HL-60/S4 (cell line): ENCODE measurements around the gene SH2D3A.
"Not testable (repeated sequence)": the region's sequence is repeated elsewhere in the genome, so short reads cannot be mapped to it uniquely, and the experiment has no call there.

ENCODE experiments used
- in situ Hi-C: fragments of 300-500 bp; cut with MboI; formaldehyde crosslinking; loops from 2 replicates; pipeline ENCODE4 v1.14.3; 2022; ENCODE audit warnings: low sequenced_read_pairs

Gene SH2D3A

DNA sequence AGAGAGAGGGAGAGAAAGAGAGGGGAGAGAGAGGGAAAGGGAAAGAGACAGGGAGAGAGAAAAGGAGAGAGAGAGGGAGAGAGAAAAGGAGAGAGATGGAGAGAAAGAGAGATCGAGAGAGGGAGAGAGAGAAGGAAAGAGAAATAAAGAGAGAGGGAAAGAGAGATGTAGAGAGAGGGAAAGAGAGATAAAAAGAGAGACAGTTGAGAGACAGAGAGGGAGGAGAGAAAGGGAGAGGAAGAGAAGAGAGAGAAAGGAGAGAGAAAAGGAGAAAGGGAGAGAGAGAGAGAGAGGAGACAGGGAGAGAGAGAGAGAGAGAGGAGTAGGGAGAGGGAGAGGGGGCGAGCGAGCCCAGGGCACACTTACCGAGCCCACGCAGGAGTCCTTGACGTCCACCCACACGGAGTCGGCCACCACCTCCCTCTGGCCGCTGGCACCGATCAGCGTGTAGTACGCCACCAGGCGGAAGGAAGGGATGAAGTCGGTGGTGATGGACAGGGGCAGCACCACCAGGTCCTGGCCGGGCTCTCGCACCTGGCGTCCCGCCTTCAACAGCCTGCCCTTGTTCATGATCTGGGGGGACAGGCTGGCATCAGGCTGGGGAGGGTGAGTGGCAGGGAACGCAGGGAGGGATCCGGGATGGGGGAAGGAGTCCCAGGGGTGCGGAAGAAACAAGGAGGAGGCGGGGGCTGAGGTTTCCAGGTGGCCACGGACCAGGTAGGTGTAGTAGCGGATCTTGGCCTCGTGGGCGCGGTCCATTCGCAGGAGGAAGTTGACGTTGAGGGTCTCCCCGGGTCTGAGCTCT is 56.8 kb downstream of the SH2D3A start:
- in situ Hi-C loops, result no loop called here

DNA sequence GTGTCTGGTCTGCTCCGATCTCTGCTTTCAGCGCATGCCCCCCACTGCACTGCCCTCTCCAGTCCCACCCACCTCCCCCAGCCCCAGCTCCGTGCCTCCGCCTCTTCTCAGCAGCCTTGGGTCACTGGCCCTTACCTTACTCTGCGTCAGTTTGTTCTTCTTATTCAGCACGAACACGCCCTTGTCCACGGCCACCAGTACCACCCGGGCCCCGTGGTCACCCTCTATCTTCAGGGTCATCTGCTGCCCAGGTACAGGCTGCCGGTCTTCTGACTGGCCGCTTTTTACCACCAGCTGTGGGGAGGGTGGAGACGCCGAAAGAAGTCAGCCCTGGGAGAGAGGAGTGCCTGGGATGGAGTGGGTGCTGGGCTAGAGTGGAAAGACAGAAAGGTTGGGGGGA is 57.7 kb downstream of the SH2D3A start:
- in situ Hi-C loops, result no loop called here

DNA sequence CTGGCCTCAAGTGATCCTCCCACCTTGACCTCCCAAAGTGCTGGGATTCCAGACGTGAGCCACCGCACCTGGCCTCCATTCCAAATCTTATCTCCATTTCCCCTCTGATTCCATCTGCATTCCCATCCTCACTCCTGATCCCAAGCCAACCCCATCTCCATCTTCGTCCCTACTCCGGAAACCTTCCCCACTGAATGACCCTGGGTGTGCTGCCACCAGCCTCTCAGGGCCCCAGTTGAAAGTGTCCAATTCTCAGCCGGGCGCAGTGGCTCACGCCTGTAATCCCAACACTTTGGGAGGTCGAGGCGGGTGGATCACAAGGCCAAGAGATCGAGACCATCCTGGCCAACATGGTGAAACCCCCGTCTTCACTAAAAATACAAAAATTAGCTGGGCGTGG is 58.3 kb downstream of the SH2D3A start:
- in situ Hi-C loops, result not testable (repeated sequence)

DNA sequence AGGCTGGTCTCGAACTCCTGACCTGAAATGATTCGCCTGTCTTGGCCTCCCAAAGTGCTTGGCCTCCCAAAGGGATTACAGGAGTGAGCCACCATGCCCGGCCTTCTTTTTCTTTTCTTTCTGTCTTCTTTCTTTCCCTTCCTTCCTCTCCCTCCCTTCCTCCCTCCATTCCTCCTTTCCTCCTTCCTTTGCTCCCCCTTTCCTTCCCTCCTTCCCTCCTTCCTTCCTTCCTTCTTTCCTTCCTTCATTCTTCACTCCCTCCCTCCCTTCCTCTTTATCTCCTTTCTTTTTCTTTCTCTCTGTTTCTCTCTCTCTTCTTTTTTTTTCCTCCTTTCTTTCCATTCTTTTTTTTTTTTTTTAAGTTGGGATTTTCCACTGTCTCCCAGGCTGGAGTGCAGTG is 58.9 kb downstream of the SH2D3A start:
- in situ Hi-C loops, result no loop called here

DNA sequence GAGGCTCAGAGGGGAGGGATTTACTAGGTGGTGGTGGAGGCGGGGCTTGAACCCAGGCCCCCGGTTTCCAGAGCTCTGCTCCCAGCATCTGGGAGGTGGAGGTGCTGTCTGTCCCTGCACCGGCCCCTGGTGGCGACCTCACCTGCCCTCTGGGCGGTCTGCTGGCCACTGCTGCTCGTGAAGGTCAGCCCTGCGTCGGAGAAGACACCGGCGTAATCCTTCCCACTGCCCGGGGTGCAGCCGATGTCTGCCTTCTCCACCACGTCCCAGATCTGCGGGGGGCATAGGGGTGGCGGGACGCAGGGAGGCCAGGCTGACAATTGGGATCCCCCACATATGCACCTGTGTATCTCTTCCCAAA is 59.6 kb downstream of the SH2D3A start:
- in situ Hi-C loops, result no loop called here

DNA sequence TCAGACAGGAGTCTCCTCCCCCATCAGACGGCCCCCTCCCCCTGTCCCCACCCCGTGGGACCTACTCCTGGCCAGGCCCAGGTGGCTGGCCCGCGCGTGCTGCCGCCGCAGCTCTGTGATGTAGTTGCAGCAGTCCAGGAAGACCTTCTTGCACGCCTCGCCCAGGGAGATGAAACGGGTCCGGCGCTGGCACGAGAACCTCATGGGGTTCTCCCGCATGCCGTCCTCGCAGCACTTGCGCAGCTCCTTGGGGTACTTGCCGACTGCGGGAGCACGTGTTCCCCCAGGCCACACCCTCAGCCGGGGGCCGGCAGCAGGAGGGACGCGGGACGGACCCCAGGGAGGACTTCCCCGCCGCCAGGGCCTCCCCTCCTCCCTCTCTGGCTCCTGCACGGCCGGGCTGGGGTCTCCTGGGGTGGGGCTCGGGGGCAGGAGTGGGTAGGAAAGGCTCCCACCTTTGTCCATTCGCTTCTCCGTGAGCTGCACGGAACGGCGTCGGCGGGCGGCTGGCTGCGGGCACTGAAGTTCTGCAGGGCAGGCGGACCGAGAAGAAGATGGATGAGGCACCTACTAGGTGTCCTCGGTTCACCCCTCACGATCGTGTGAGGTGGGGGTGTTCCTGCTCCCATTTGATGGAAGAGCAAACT is 60.1 kb downstream of the SH2D3A start:
- in situ Hi-C loops, result no loop called here

DNA sequence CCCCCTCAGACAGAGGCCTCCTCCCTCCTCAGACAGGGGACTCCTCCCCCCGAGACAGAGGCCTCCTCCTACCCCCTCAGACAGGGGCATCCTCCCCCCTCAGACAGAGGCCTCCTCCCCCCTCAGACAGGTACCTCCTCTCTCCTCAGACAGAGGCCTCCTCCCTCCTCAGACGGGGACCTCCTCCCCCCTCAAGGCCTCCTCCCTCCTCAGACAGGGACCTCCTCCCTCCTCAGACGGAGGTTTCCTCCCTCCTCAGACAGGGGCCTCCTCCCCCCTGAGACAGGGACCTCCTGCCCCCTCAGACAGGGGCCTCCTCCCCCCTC is 60.6 kb downstream of the SH2D3A start:
- in situ Hi-C loops, result no loop called here

DNA sequence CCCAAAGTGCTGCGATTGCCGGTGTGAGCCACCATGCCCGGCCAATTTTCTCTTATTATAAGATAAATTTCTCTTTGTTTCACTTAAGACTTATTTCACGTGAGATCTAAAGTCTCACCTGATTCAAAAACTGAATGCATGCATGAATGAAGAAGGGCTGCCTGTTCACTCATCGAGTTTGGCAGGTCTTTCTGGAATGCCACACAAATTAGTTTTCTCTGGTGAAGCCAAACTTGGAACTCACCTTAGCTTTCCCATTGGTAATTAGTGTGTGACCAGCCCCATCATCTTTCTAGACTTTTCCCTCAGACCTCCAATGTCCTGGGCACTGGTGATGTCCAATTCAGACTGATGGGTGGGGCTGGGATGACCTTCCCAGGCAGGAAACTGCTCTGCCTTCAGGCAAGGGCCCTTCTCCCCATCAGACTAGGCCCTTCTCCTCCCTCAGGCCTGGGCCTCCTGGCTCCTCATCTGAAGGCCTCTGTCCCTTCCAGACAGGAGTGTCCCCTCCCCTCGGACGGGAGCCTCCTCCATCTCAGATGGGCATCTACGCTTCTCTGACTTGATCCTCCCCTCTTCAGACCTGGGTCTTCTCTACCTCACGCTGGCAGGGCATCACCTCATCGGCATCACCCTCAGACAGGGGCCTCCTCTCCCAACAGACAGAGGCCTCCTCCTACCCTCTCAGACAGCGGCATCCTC is 61.2 kb downstream of the SH2D3A start:
- in situ Hi-C loops, result no loop called here
